ENCODE results near the gene RNU5D-1. TPM values are rescaled to one million over a fixed set of nuclear protein-coding genes. Genes with fewer than 3 reads are reported as not detected.
"Not testable (repeated sequence)": the region's sequence is repeated elsewhere in the genome, so short reads cannot be mapped to it uniquely, and the experiment has no call there.

Gene RNU5D-1
- total RNA-seq, 2 donors from 2014 or later: not detected

GRCh38 chr1:44719318-44719717 is 11.7 kb downstream of the RNU5D-1 start:
- H3K4me1 Mint-ChIP-seq: peaks cover 57% of the 10 kb centered on the region
- no peaks in the 10 kb centered on the region for H3K27me3 Mint-ChIP-seq
- no peak overlapping the region for H3K27ac Mint-ChIP-seq
- H3K36me3 Mint-ChIP-seq (ENCODE audit: low read depth): peaks cover 23% of the 10 kb centered on the region
- ATAC-seq (replicated peaks): no peak
- no peak overlapping the region for H3K4me3 Mint-ChIP-seq
- H3K9me3 Mint-ChIP-seq: no peaks in the 10 kb centered on the region

- Mint-ChIP-seq H3K27ac (peak overlapping the region; percentile 6), H3K4me1 (peaks cover 50% of the 10 kb centered on the region), H3K27me3 (no peaks in the 10 kb centered on the region), H3K36me3 (ENCODE audit: low read depth) (peaks cover 16% of the 10 kb centered on the region), H3K9me3 (no peaks in the 10 kb centered on the region), H3K4me3 (peak overlapping the region; percentile 11)
- ATAC-seq (replicated peaks): no peak
These were observed 12.9 kb downstream of the RNU5D-1 start for GRCh38 chr1:44718091-44718490.

- no peak for ATAC-seq (replicated peaks)
- peak overlapping the region; percentile 11 for H3K4me3 Mint-ChIP-seq
- H3K27me3 Mint-ChIP-seq: no peaks in the 10 kb centered on the region
These were observed 13.3 kb downstream of the RNU5D-1 start for GRCh38 chr1:44717653-44718052.

DNA sequence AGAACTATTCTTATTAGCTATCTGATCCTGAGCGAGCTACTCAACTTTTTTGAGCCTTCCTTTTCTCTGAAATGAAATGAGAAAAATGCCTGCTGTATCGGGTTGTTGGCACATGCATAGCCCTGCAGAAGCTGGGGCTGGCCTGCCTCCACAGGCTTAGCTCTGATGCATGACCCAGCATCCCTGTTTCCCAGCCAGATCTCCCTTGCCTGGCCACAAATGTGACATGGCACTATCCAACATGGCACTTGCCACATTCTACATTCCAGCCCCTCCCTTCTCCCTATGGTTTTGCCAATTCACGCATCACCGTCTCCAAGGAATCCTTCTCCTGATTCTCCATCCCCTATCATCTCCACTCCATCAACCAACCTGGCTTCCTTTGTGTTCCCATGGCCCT is 13.8 kb downstream of the RNU5D-1 start:
- Mint-ChIP-seq H3K27me3 (no peaks in the 10 kb centered on the region), H3K4me3 (no peak overlapping the region), H3K36me3 (ENCODE audit: low read depth) (peaks cover 12% of the 10 kb centered on the region), H3K9me3 (no peaks in the 10 kb centered on the region), H3K27ac (peak overlapping the region; percentile 6), H3K4me1 (peaks cover 46% of the 10 kb centered on the region)
- ATAC-seq (replicated peaks): no peak

More at GRCh38 chr1:44717653-44718052, 13.3 kb downstream of the RNU5D-1 start:
- Mint-ChIP-seq H3K36me3 (ENCODE audit: low read depth) (peaks cover 13% of the 10 kb centered on the region), H3K9me3 (no peaks in the 10 kb centered on the region), H3K27ac (peak overlapping the region; percentile 6), H3K4me1 (peaks cover 46% of the 10 kb centered on the region)

GRCh38 chr1:44714944-44715571 is 15.9 kb downstream of the RNU5D-1 start:
- Mint-ChIP-seq H3K27me3 (no peaks in the 10 kb centered on the region), H3K36me3 (ENCODE audit: low read depth) (no peaks in the 10 kb centered on the region), H3K9me3 (no peaks in the 10 kb centered on the region), H3K27ac (peak overlapping the region; percentile 67), H3K4me1 (peaks cover 25% of the 10 kb centered on the region), H3K4me3 (peak overlapping the region; percentile 63)
- ATAC-seq (replicated peaks): peak; percentile 88

DNA sequence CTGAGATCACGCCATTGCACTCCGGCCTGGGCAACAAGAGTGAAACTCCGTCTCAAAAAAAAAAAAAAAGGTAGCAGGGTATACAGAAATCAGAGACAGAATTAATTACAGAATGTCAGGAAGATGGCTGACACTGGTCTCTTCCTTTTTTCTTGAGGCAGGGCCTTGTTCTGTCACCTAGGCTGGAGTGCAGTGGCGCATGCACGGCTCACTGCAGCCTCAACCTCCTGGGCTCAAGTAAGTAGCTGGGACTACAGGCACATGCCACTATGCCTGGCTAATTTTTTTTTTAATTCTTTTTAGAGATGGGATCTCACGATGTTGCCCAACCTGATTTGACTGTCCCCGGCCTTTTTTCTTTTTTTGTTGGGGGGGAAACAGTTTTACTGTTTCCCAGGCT is 16.4 kb downstream of the RNU5D-1 start:
- no peaks in the 10 kb centered on the region for H3K27me3 Mint-ChIP-seq
- peak overlapping the region; percentile 63 for H3K4me3 Mint-ChIP-seq
- H3K27ac Mint-ChIP-seq: peak overlapping the region; percentile 67
- no peaks in the 10 kb centered on the region for H3K36me3 Mint-ChIP-seq (ENCODE audit: low read depth)
- peaks cover 25% of the 10 kb centered on the region for H3K4me1 Mint-ChIP-seq
- ATAC-seq (replicated peaks): no peak
- no peaks in the 10 kb centered on the region for H3K9me3 Mint-ChIP-seq

GRCh38 chr1:44713321-44713781 is 17.6 kb downstream of the RNU5D-1 start:
- peaks cover 33% of the 10 kb centered on the region for H3K4me1 Mint-ChIP-seq
- H3K4me3 Mint-ChIP-seq: no peak overlapping the region
- ATAC-seq (replicated peaks): no peak
- H3K9me3 Mint-ChIP-seq: no peaks in the 10 kb centered on the region
- peaks cover 5% of the 10 kb centered on the region for H3K27me3 Mint-ChIP-seq
- H3K27ac Mint-ChIP-seq: no peak overlapping the region
- H3K36me3 Mint-ChIP-seq (ENCODE audit: low read depth): no peaks in the 10 kb centered on the region

DNA sequence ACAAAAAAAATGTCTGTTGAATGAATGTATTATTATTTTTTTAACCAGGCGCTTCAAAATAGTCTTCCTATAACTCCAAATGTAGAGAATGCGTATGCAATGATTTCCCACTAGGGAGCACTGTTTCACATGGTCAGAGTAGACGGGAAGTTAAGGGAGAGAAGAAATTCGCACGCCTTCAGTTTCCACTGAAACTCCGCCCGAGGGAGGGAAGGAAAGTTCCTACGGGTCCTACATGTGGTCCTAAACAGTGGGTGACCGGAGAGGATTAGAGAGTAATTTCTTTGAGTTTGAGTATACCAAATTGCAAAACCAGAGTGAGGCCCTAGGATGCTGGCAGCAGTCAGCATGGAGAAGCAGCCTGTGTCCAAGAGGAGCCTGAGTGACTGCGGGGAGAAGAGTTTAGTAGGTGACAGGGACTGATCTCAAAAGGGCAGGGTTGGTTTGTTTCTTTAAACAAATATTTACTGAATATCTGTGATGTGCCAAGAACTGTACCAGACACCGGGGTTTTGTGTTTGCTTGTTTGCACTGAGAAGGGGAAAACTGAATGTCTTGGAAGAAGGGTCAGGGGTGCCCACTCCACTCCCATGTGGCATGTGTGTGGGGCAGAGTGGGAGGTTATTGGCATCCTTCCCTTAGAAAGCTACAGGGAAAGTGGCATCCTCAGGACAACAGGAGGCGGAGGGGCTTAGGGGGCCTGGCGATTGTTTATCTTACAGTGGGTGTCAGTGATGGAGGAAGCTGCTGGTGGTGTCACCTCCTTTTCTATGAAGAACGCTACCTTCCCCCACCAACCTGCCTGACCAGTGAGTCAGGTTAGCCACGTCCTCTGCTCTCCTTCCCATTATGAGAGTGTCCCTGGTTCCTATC is 22.8 kb downstream of the RNU5D-1 start:
- Mint-ChIP-seq H3K27me3 (peaks cover 5% of the 10 kb centered on the region), H3K4me1 (peaks cover 14% of the 10 kb centered on the region), H3K9me3 (no peaks in the 10 kb centered on the region), H3K36me3 (ENCODE audit: low read depth) (no peaks in the 10 kb centered on the region), H3K4me3 (peak overlapping the region; percentile 63), H3K27ac (peak overlapping the region; percentile 14)
- ATAC-seq (replicated peaks): peak; percentile 81

DNA sequence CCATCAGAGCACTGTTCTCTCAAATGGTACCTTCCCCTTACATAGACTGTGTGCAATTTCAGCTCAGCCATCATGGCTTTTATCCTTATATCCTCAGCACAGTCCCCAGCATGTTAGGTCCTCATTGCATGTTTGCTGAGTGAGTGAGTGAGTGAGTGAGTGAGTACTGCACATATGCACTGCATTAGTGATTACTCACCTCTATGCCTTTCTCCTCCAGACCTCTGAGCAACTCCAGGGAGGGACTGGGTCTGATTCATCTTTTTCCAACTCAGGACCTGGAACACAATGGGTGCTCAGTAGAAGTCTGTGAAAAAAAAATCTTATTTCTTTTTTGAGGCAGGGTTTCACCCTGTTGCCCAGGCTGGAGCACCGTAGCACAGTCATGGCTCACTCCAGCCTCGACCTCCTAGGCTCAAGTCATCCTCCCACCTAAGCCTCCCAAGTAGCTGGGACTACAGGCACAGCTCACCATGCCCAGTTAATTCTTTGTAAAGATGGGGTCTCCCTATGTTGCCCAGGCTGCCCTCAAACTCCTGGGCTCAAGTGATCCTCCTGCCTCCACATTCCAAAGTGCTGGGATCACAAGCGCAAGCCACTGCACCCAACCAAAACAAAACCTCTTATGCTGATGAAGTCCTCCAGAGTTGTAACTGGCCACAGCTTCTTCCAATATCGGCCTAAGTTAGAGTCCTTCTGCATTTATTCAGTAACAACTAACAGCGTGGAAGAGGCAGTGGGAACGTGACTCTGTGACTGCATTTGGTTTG is 23.7 kb downstream of the RNU5D-1 start:
- Mint-ChIP-seq H3K4me3 (peak overlapping the region; percentile 63), H3K27ac (peak overlapping the region; percentile 14), H3K9me3 (no peaks in the 10 kb centered on the region), H3K4me1 (peaks cover 14% of the 10 kb centered on the region), H3K36me3 (ENCODE audit: low read depth) (no peaks in the 10 kb centered on the region), H3K27me3 (peaks cover 5% of the 10 kb centered on the region)
- ATAC-seq (replicated peaks): peak; percentile 14

DNA sequence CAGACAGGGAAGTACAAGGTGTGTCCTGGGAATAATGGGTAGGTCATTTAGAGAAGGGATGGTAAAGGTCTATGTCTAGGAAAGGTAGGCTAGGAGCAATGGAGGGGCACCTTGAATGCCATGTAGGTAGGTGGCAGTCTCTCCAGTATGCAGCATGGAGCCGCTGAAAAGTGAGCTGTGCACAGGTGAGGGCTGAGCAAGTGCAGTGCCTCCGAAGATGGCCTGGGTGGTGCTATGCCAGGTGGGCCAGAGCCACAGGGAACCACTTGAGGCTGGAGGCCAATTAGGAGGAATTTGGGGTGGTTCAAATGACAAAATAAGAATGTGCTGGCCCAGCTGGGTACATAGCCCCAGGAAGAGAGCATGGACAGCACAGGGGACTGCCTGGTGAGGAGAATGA is 25.0 kb downstream of the RNU5D-1 start:
- Mint-ChIP-seq H3K4me3 (no peak overlapping the region), H3K27me3 (peaks cover 5% of the 10 kb centered on the region), H3K9me3 (no peaks in the 10 kb centered on the region), H3K27ac (no peak overlapping the region), H3K36me3 (ENCODE audit: low read depth) (no peaks in the 10 kb centered on the region), H3K4me1 (peaks cover 14% of the 10 kb centered on the region)
- no peak for ATAC-seq (replicated peaks)

DNA sequence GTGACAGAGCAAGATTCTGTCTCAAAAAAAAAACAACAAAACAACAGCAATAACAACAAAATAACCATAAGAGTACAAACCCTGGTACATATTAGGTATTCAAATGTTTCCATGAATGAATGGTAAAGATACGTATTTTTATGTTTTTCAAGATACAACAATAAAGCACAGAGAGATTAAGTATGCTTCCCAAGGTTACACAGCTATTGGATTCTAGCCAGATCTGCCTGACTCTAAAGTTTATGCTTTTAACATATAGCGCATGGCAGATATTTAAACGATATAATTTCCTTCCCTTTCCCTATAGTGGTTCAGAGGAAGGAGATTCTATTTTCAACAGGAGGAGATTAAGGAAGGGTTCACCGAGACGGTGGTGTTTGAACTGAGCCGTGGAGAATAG is 25.5 kb downstream of the RNU5D-1 start:
- Mint-ChIP-seq H3K36me3 (ENCODE audit: low read depth) (no peaks in the 10 kb centered on the region), H3K27ac (no peak overlapping the region), H3K9me3 (no peaks in the 10 kb centered on the region), H3K27me3 (peaks cover 5% of the 10 kb centered on the region), H3K4me1 (peaks cover 14% of the 10 kb centered on the region), H3K4me3 (no peak overlapping the region)
- no peak for ATAC-seq (replicated peaks)

- Mint-ChIP-seq H3K27ac (no peak overlapping the region), H3K27me3 (no peaks in the 10 kb centered on the region), H3K4me3 (no peak overlapping the region), H3K9me3 (no peaks in the 10 kb centered on the region), H3K4me1 (peaks cover 11% of the 10 kb centered on the region), H3K36me3 (ENCODE audit: low read depth) (no peaks in the 10 kb centered on the region)
- no peak for ATAC-seq (replicated peaks)
These were observed 29.8 kb downstream of the RNU5D-1 start for GRCh38 chr1:44701141-44701573.

GRCh38 chr1:44700573-44700972 is 30.4 kb downstream of the RNU5D-1 start:
- Mint-ChIP-seq H3K27ac (no peak overlapping the region), H3K9me3 (no peaks in the 10 kb centered on the region)

GRCh38 chr1:44699375-44699774 is 31.6 kb downstream of the RNU5D-1 start:
- peaks cover 11% of the 10 kb centered on the region for H3K4me1 Mint-ChIP-seq
- not testable (repeated sequence) for H3K27me3 Mint-ChIP-seq; H3K36me3 Mint-ChIP-seq (ENCODE audit: low read depth); ATAC-seq (replicated peaks); H3K27ac Mint-ChIP-seq; H3K4me3 Mint-ChIP-seq; H3K9me3 Mint-ChIP-seq

More at GRCh38 chr1:44700573-44700972, 30.4 kb downstream of the RNU5D-1 start:
- ATAC-seq (replicated peaks): no peak
- peaks cover 11% of the 10 kb centered on the region for H3K4me1 Mint-ChIP-seq
- no peaks in the 10 kb centered on the region for H3K27me3 Mint-ChIP-seq
- H3K4me3 Mint-ChIP-seq: no peak overlapping the region
- no peaks in the 10 kb centered on the region for H3K36me3 Mint-ChIP-seq (ENCODE audit: low read depth)

All from activated T-helper 17 cell treated with anti-CD3 and anti-CD28 coated beads, Interleukin-2, amount 50 U/mL, for 72 hours (primary cell).